GM18909 (cell line): Measurements from ENCODE around the gene NME7.
"Not testable (repeated sequence)": the region's sequence is repeated elsewhere in the genome, so short reads cannot be mapped to it uniquely, and the experiment has no call there.

ENCODE experiments used
- ATAC-seq: cut with Tn5 transposase; IDR thresholded peaks from one replicate; pipeline ENCODE4 v1.9.1; 2021; ENCODE audit warnings: mild to moderate bottlenecking; ENCODE audit not compliant: unreplicated experiment, poor library complexity

Gene NME7

DNA sequence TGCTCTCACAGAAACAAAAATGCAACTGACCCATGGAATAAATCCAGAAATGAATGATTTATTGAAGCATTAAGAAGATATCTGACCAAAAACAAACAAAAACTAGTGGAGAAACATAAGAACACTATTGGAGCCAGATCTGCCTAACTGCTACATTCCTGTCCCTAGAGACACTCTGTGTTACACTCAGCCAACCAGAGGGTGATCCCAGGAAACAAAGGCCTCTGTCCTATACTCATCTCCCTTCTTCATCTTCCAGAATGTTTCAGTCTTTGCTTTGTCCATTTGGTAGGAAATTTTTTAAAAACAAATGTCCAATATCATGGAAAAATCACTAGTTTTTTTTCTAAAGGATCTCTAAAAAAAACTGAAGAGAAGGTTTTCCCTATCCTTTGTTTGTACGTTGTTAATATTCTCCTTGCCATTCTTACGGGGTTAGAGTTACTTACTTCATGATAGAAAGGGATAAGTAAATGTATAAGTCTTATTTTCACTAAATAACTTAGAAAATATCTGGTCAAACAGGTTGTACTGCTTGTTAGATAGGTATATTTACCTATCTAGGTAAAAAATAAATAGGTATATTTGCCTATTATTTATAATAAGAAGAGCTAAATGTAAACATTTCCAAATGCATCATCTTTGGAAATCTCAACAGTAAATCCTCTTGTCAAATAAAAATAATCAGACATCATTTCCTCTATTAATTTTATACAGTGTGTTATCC is 59.1 kb downstream of the NME7 start:
- ATAC-seq, result no peak

DNA sequence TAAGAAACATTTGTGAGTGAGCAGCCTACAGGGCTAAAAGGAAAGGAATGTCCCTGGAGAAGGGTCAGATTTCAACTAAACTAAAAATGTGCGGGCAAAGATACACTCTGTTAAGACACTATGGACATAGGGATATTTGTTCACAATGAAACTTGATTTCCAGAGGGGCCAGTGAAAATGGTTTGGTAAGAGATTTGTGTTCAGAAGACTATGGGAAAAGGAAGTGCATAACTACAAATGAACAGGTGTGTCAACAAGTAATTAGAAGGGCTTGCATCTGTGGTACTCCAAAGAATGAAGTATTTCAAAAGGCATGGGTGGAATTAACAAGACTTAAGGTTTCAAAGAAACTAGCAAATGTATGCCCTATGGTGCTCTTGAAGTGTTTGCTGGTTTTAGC is 60.4 kb downstream of the NME7 start:
- ATAC-seq, result no peak

DNA sequence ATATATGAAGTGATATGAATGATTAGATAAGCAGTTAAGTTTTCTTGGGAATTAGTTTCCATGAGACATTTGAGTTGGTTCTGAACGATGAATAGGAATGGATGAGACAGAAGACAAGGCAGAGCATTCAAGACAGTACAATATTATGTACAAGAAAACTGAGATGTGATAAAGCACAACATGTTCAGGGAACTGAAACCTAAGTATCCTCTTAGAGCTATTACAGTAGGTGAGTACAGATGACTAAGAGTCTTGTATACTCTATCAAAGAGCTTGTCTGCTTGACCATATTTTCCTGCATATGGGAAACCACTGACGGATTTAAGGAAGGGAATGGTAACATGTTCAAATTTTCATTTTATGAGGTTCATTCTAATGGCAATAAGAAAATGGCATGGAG is 61.6 kb downstream of the NME7 start:
- ATAC-seq, result no peak

DNA sequence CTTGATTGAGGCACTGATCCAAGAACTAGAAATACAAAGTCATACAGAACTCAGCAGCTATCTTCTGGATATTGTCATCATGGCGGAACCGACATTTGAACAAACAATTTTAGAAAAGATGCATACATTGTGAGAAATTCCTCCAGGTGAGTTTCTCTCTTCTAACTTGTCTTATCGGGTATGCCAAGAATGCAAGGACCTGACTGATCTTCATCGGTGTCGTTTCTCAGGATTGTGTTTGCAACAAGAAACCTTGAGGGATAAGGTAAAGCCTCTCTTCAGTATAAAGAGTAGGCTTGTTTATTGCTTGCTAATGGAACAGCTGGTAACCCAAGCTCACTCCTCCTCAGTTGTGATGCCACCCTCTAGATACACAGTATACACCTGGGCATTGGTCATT is 62.2 kb downstream of the NME7 start:
- no peak for ATAC-seq

DNA sequence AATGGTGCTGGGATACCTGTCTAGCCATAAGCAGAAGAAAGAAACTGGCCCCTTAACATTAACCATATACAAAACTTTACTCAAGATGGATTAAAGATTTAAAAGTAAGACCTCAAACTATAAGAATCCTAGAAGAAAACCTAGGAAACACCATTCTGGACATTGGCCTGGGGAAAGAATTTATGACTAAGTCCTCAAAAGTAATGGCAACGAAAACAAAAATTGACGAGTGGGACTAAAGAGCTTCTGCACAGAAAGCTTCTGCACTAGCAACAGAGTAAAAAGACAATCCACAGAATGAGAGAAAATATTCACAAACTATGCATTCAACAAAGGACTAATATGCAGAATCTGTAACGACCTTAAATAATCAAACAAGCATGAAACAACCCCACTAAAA is 66.7 kb downstream of the NME7 start:
- no peak for ATAC-seq

DNA sequence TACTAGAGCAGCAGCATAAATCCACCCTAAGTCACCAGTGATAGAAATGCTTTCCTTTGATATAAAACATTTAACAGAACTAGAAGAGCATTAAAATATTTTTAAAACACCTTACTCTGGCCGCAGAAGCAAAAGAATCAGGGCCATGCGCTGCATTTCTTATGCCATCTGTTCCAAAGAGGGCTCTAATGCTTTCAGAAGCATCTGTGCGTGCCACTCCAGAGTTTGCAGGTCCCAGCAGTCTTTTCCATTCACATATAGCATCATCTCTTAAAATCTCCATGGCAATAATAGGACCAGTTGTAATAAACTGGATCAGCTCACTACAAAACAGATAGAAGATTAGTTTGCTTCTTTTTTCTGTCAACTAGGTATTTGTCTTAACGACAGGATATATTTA is 69.2 kb downstream of the NME7 start:
- ATAC-seq, result no peak

DNA sequence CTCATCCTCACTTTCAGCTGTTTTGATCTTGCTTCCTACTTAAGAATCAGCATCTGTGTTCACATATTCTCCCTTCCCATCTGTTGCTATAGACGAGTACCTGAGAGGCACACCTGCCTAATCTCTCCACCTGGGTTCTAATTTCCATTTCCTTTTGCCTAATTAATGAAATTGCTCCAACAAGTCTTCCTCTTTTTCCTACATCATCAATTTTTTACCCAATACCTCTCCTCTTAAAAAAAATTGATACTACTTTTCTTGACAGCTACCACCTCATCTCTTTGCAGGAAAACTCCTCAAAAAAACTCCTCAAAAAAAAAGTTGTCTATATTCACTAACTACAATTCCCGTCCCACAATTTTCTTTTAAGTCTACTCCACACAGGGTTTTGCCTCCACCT is 71.8 kb downstream of the NME7 start:
- no peak for ATAC-seq

DNA sequence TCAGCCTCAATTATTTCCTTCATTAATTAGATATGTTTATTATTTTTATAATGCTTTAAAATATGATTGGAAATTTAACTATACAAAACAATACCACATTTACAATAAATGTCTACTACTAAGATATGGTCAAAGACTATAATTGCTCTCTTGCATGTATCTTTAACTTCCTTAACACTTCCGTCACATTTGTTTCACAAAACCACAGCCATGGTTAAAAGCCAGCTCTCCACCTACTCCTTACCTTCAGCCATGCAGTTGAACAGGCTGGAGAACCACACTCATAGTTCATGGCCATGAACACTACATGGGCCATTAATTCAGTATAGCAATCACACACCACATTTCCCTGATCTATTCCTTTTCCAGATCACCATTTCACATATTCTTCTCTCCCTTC is 72.2 kb downstream of the NME7 start:
- ATAC-seq, result no peak

DNA sequence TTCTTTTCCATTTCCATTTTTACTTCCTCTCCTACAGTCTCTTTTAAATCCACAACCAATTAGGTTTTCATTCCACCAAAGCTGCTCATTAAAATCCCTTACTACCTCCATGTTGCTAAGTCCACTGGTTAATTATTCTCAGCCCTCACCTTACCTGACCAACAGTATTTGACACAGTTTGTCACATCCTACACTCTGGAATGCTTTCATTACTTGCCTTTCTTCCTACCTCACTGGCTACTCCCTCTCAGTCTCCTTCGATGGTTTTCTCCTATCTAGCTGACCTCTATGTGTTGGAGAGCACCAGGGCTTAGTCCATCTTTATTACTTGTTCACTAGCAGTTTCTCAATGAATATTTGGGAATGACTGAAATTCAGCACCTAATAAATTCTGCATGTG is 78.6 kb downstream of the NME7 start:
- no peak for ATAC-seq

DNA sequence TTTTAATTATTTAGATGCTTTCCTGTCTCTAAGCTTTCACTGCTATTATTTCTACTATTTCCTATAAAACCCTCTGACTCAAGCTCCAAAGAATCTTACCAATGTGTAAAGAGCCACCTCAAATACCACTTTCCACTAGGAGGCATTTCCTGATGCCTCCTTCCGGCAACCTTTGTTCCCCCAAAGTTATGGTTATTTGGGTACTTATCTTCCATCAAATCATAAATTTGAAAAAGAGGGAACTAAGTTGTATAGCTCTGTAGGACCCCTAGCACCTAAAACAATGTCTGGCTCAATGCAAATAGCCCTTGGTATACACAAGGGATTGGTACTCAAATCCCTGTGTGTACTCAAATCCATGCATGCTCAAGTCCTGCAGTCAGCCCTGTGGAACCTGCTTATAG is 79.6 kb downstream of the NME7 start:
- no peak for ATAC-seq

DNA sequence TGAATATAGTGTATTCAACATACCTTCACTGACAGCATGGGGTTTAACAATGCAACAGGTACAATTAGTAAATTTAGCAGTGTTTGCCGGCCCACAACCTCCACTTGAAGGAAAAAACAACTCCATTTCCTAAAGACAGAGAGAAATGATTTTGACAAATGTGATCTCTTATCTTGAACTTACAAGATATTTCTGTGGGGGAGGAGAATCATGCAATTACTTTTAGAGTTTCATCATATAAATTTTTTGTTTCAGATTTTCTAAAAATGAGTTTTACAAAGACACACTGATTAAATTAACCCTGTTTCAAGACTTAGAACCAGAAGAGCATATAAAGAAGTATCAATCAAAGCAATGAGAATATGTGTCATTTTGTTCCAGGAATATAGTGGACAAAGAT is 80.3 kb downstream of the NME7 start:
- ATAC-seq, result no peak

DNA sequence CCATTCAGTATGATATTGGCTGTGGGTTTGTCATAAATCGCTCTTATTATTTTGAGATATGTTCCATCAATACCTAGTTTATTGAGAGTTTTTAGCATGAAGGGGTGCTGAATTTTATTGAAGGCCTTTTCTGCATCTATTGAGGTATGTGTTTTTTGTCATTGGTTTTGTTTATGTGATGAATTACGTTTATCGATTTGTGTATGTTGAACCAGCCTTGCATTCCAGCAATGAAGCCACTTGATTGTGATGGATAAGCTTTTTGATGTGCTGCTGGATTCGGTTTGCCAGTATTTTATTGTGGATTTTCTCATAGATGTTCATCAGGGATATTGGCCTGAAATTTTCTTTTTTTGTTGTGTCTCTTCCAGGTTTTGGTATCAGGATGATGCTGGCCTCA is 86.0 kb downstream of the NME7 start:
- ATAC-seq, result not testable (repeated sequence)

DNA sequence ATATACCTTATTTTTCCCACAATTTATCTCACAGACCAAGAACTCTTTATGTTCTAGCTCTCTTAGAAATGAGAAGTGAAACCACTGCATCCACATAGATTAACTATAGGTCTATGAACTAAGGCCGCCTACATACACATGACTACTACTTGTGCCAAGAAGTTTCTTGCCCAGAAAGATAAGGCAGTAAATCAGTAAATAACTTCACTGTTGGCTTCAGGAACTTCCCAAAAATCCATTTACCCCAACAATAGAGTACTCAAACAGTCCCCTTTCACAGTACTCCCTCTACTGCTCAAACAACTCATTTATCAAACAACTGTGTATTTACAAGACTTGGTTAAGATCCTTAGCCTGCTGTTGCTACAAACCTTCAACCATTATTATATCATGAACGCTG is 96.5 kb downstream of the NME7 start:
- peak; percentile 59 for ATAC-seq

DNA sequence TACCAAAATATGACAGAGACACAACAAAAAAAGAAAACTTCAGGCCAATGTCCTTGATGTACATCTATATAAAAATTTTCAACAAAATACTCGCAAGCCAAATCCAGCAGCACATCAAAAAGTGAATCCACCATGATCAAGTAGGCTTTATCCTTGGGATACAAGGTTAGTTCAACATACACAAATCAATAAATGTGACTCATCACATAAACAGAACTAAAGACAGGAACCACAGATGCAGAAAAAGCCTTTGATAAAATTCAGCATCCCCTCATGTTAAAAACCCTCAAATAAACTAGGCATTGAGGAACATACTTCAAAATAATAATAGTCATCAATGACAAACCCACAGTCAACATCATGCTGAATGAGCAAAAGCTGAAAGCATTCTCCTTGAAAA is 101.5 kb downstream of the NME7 start:
- ATAC-seq, result no peak

DNA sequence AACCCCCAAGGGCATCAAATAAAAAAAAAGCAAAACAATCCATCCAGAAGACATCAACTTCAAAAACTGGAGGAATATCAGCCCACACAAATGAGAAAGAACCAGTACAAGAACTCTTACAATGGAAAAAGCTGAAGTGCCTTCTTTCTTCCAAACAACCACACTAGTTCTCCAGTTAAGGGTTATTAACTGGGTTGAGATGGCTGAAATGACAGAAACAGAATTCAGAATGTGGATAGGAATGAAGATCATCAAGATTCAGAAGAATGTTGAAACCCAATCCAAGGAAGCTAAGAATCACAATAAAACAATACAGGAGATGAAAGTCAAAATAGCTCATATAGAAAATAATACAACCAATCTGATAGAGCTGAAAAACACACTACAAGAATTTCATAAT is 104.5 kb downstream of the NME7 start:
- ATAC-seq, result no peak

DNA sequence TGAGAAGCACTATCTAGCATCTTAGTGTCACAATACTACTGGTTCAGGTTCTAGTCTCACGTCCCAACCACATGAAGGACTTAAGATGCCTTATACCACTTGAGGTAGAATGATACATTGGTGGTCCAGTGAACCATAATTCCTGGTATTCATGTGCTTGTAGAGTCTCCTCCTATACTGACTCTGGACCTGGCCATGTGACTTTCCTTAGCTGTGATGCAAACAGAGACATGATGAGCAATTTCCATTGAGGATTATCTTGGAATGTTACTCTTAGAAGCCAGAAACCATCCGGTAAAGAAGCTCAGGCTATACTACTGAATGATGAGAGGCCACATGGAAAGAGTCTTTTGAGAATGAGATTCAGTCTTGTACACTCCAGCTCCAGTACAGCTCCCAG is 105.7 kb downstream of the NME7 start:
- no peak for ATAC-seq

DNA sequence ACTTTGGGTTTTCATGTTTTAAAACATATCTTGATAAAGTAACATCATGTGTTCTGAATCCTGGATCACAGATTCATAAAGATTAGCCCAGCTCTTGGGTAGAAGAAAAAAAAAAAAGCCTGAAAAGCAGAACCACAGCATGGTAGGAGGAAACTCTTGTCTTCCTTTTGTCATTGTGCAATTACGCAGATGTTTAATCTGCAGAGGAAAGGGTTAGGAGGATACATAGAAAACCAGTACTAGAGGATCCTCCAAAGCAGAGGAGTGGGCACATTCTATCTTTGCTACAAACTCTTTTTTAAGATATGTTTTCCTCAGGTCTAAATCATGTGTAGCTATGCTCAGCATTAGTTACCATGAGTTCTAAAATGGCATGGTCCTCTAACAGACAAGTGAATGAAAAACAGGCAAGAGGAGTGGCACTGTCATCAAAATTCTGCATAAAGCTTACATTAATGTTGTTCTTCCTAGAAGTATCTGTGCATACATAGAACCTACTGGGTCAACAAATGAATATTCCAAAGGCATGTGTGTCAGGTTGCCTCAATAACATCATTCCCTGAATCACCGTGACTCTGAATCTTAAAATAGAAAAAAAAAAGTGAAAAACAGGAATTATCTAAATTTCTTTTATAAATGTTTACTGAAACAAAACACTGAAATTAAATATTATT is 107.0 kb downstream of the NME7 start:
- ATAC-seq, result no peak

DNA sequence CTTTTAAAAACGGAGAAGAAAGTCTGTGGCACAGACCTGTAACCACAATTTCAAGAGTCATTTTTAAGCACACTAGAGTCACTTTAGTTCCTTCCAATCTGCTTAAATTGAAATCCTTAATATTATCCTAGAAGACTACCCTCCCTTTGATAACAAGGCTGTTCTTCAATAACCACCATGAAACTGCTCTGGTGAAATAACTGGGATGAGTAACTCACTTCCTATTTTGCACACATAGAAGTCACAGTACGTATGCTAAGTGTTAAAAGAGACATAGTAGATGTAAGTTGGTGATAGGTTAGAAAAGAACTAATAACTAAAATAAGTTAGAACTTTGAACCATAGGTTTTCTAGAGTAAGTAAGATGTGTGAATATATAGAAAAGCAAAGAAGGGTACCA is 107.8 kb downstream of the NME7 start:
- no peak for ATAC-seq

DNA sequence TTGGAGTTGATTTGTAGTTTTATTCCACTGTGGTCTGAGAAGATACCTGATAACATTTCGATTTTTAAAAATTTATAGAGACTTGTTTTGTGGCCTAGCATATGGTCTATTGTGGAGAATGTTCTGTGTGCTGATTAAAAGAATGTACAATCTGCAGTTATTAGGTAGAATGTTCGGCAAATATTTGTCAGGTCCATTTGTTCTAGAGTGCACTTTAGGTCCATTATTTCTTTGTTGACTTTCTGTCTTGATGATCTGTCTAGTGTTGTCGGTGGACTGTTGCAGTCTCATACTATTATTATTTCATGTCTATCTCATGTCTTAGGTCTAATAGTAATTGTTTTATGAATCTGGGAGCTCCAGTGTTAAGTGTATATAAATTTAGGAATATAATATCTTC is 116.8 kb downstream of the NME7 start:
- no peak for ATAC-seq

DNA sequence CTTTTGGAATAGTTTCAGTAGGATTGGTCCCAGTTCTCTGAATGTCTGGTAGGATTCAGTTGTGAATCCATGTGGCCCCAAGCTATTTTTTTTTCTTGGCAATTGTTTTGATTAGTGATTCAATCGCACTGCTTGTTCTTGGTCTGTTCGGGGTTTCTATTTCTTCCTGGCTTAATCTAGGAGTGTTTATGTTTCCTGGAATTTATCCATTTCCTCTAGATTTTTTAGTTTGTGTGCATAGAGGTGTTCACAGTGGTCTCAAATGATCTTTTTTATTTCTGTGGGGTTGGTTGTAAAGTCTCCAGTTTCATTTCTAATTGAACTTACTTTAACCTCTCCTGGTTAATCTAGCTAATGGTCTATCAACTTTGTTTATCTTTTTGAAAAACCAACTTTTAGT is 117.6 kb downstream of the NME7 start:
- no peak for ATAC-seq

DNA sequence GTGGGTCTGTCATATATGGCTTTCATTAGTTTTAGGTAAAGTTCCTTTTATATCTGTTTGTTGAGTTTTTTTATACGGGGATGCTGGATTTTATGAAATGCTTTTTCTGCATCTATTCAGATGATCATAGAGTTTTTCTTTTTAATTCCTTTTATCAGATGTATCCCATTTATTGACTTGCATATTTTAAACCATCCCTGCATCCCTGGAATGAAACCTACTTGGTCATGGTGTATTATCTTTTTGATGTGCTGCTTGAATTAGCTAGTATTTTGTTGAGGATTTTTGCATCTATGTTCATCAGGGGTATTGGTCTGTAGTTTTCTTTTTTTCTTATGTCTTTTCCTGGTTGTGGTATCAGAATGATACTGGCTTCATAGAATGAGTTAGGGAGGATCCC is 118.0 kb downstream of the NME7 start:
- no peak for ATAC-seq

DNA sequence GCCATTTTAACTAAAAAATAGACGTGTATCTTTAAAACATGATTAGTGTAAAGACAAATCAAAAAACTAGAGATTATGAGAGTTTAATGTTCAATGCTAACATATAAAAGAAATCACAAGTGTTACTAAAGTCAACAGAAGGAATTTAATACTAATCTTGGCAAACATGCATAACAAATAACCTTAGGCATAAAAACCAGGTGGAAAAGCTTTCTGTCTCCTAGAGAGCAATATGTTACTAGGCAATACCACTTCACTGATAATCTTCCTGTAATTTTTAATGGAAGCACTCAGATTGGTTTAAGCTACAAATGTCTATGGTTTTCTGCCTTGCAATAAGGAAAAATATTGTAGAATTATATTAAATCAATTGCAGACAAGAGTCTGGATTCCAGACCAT is 121.9 kb downstream of the NME7 start:
- ATAC-seq, result no peak
